Measurements from ENCODE around the gene NDUFAF5.

- TF ChIP-seq ASH2L (IDR thresholded peaks at IDR 0.05; ENCODE audit: low read length) = no peak
- no peak for TF ChIP-seq POLR2AphosphoS5 (IDR thresholded peaks at IDR 0.05; ENCODE audit: low read depth, low read length)
- no peak for TF ChIP-seq GTF2F1 (IDR thresholded peaks at IDR 0.05; ENCODE audit: borderline replicate concordance, low read depth, low read length)
- TF ChIP-seq POLR2A (IDR thresholded peaks at IDR 0.05; ENCODE audit: control extremely low read depth in 1 of 2, low read depth in 2 of 2, low read length in 2 of 2) = no peak
- TF ChIP-seq, protein P1, sequence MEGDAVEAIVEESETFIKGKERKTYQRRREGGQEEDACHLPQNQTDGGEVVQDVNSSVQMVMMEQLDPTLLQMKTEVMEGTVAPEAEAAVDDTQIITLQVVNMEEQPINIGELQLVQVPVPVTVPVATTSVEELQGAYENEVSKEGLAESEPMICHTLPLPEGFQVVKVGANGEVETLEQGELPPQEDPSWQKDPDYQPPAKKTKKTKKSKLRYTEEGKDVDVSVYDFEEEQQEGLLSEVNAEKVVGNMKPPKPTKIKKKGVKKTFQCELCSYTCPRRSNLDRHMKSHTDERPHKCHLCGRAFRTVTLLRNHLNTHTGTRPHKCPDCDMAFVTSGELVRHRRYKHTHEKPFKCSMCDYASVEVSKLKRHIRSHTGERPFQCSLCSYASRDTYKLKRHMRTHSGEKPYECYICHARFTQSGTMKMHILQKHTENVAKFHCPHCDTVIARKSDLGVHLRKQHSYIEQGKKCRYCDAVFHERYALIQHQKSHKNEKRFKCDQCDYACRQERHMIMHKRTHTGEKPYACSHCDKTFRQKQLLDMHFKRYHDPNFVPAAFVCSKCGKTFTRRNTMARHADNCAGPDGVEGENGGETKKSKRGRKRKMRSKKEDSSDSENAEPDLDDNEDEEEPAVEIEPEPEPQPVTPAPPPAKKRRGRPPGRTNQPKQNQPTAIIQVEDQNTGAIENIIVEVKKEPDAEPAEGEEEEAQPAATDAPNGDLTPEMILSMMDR (IDR thresholded peaks at IDR 0.05; ENCODE audit: control extremely low read depth in 1 of 3, insufficient read depth in 1 of 3, low read depth in 1 of 3, low read length in 3 of 3) = no peak
- no peak for TF ChIP-seq MAX (IDR thresholded peaks at IDR 0.05)
- TF ChIP-seq PHF8 (conservative IDR thresholded peaks at IDR 0.05; ENCODE audit: low read depth, low read length) = no peak
- TF ChIP-seq JUND (IDR thresholded peaks at IDR 0.05; ENCODE audit: low read length) = no peak
- no peak for TF ChIP-seq NRF1 (IDR thresholded peaks at IDR 0.05; ENCODE audit: low read depth, low read length)
- TF ChIP-seq TBP (IDR thresholded peaks at IDR 0.05; ENCODE audit: low read depth, low read length) = no peak
- TF ChIP-seq CHD2 (IDR thresholded peaks at IDR 0.05; ENCODE audit: low read length) = no peak
Measured at GRCh38 chr20:13786143-13786828, 1.5 kb downstream of the NDUFAF5 start.
